DOHH2 (cell line): ENCODE measurements around the gene GFRA1.

Experiments used
- H3F3A ChIP-seq: fragments of 200-600 bp; sonication (generic), shearing (Covaris generic); 2 replicates; pipeline ENCODE4 v1.6.0; 2016; ENCODE audit warnings: antibody characterized with exemption, mild to moderate bottlenecking; ENCODE audit not compliant: control insufficient read depth, insufficient read depth
- H3K27ac ChIP-seq: fragments of 200-600 bp; sonication (generic); 2 replicates; pipeline ENCODE4 v1.5.1; 2014; ENCODE audit warnings: low read depth, mild to moderate bottlenecking, low read length, moderate library complexity
- H3K27me3 ChIP-seq: fragments of 200-600 bp; sonication (generic); 2 replicates; pipeline ENCODE4 v1.6.1; 2014; ENCODE audit warnings: mild to moderate bottlenecking, low read length, mixed read lengths; ENCODE audit not compliant: control insufficient read depth
- H3K36me3 ChIP-seq: fragments of 200-600 bp; sonication (generic); 2 replicates; pipeline ENCODE4 v1.6.1; 2014; ENCODE audit warnings: mild to moderate bottlenecking, low read length, moderate library complexity, mixed read lengths; ENCODE audit not compliant: control insufficient read depth
- H3K4me1 ChIP-seq: fragments of 200-600 bp; sonication (generic); 2 replicates; pipeline ENCODE4 v1.6.1; 2014; ENCODE audit warnings: mild to moderate bottlenecking, low read length, mixed read lengths; ENCODE audit not compliant: control insufficient read depth
- H3K4me2 ChIP-seq: fragments of 200-600 bp; sonication (generic); 2 replicates; pipeline ENCODE4 v1.6.0; 2014; ENCODE audit warnings: mild to moderate bottlenecking, low read length, moderate library complexity
- H3K4me3 ChIP-seq: fragments of 200-600 bp; sonication (generic); 2 replicates; pipeline ENCODE4 v1.5.1; 2014; ENCODE audit warnings: mild to moderate bottlenecking, low read length, mixed read lengths
- H3K79me2 ChIP-seq: fragments of 200-600 bp; sonication (generic); 2 replicates; pipeline ENCODE4 v1.6.1; 2014; ENCODE audit warnings: mild to moderate bottlenecking, low read length, mixed read lengths; ENCODE audit not compliant: control insufficient read depth
- H3K9me2 ChIP-seq: fragments of 200-600 bp; sonication (generic); replicated peaks from 2 replicates; pipeline ENCODE4 v1.6.1; 2014; ENCODE audit warnings: mild to moderate bottlenecking, low read length, mixed read lengths; ENCODE audit not compliant: control insufficient read depth
- H3K9me3 ChIP-seq: fragments of 200-600 bp; sonication (generic); 2 replicates; pipeline ENCODE4 v1.6.1; 2014; ENCODE audit warnings: antibody characterized with exemption, low read length, mixed read lengths; ENCODE audit not compliant: control insufficient read depth, insufficient read depth
- H4K20me1 ChIP-seq: fragments of 200-600 bp; sonication (generic); 2 replicates; pipeline ENCODE4 v1.6.0; 2014; ENCODE audit warnings: low read depth, mild to moderate bottlenecking, antibody characterized with exemption, low read length, moderate library complexity; ENCODE audit not compliant: control insufficient read depth, insufficient read depth
- EZH2phosphoT487 ChIP-seq: fragments of 200-600 bp; sonication (generic); IDR thresholded peaks from 2 replicates; pipeline ENCODE4 v1.6.1; 2017; ENCODE audit warnings: borderline replicate concordance, mild to moderate bottlenecking, antibody characterized with exemption, low read length, moderate library complexity, mixed read lengths
- TF ChIP-seq, protein P1 (sequence below): fragments of 200-600 bp; sonication (generic); IDR thresholded peaks from one replicate; pipeline ENCODE4 v1.5.1; 2014; ENCODE audit warnings: antibody characterized with exemption, mild to moderate bottlenecking, low read depth, low read length; ENCODE audit not compliant: poor library complexity, severe bottlenecking

GFRA1 gene

DNA sequence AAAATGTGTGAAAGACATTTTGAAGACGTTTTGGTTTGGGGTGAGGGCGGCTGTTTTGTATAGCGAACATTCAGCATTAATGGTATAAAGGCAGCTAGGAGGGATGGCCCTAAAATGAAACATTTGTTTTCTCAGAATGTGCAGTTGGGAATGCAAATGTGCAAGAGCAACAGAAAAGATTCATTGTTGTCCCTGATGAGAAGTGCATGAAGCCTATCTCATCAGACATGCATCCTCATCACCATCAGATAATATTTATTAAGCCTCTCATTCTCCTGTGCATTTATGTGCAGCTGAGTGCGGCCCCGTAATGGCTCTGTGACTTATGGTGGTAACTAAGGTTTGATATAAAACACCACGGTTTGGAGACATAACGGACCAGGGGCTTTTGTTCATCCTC lies 199.5 kb downstream of the GFRA1 start:
- Histone ChIP-seq H3K4me1 (no peaks in the 10 kb centered on the region), H4K20me1 (no peaks in the 10 kb centered on the region), H3K79me2 (no peaks in the 10 kb centered on the region), H3K9me2 (no peaks in the 10 kb centered on the region), H3K9me3 (no peaks in the 10 kb centered on the region), H3K4me2 (no peak overlapping the region), H3K4me3 (no peak overlapping the region), H3F3A (no peaks in the 10 kb centered on the region), H3K27ac (no peak overlapping the region), H3K36me3 (no peaks in the 10 kb centered on the region), H3K27me3 (no peaks in the 10 kb centered on the region)
- TF ChIP-seq, protein P1, sequence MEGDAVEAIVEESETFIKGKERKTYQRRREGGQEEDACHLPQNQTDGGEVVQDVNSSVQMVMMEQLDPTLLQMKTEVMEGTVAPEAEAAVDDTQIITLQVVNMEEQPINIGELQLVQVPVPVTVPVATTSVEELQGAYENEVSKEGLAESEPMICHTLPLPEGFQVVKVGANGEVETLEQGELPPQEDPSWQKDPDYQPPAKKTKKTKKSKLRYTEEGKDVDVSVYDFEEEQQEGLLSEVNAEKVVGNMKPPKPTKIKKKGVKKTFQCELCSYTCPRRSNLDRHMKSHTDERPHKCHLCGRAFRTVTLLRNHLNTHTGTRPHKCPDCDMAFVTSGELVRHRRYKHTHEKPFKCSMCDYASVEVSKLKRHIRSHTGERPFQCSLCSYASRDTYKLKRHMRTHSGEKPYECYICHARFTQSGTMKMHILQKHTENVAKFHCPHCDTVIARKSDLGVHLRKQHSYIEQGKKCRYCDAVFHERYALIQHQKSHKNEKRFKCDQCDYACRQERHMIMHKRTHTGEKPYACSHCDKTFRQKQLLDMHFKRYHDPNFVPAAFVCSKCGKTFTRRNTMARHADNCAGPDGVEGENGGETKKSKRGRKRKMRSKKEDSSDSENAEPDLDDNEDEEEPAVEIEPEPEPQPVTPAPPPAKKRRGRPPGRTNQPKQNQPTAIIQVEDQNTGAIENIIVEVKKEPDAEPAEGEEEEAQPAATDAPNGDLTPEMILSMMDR: no peak
- TF ChIP-seq EZH2phosphoT487: no peak

DNA sequence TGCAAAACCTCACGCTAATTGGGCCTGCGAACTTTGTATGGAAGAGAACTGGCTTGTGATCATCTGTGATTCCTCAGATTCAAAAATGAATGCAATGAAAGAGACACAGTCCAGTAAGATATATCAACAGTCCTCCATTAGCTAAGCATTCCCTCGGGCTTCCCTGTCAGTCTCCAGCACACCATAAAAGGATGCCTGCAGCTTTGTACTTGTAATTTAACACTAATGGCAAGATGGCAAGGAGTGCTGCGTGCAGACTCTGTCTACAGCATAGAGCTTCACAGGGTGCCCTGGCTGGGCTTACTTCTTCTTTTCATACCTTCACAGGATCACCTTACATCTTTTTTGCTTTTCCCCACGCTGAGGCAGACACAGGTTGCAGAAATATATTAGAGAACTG lies 200.0 kb downstream of the GFRA1 start:
- Histone ChIP-seq H3K9me2 (no peaks in the 10 kb centered on the region), H3K36me3 (no peaks in the 10 kb centered on the region), H3K4me1 (no peaks in the 10 kb centered on the region), H3F3A (no peaks in the 10 kb centered on the region), H3K27me3 (no peaks in the 10 kb centered on the region), H3K79me2 (no peaks in the 10 kb centered on the region), H3K4me3 (no peak overlapping the region), H4K20me1 (no peaks in the 10 kb centered on the region), H3K27ac (no peak overlapping the region), H3K4me2 (no peak overlapping the region), H3K9me3 (no peaks in the 10 kb centered on the region)
- no peak for TF ChIP-seq EZH2phosphoT487
- TF ChIP-seq, protein P1: no peak

DNA sequence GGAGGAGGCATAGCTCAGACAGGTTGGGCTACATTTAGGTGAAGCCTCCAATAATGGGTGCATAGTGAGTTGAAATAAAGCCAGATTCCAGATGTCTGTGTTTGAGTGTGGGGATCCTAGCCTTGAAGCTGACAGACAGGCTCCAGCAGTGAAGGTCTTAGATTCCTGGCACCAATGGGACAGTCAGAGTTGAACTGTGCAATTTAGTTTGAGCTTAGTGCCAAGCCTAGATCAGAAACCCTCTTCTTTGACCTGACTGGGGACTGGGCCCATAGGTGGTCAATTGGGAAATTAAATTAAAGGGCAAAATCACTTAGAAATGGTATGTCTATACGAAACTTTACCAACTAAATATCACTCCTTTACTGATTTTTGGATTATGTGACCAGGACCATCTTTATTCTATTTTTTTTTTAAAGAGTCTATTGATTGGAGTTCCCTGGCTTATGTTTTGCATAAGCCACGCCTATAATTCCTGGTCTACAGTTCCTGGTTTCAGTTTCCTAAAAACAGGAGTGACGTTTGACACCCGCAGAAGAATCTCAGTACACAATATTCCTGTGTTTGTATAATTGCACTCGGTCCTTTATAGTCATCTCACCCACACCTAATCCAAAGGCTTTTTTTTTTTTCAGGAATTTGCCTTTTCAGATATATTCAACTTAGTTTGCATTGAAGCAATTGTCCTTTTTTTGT lies 201.4 kb downstream of the GFRA1 start:
- Histone ChIP-seq H4K20me1 (no peaks in the 10 kb centered on the region), H3K27ac (no peak overlapping the region), H3F3A (no peaks in the 10 kb centered on the region), H3K9me3 (no peaks in the 10 kb centered on the region), H3K4me1 (no peaks in the 10 kb centered on the region), H3K9me2 (no peaks in the 10 kb centered on the region), H3K36me3 (no peaks in the 10 kb centered on the region), H3K4me3 (no peak overlapping the region), H3K79me2 (no peaks in the 10 kb centered on the region), H3K27me3 (no peaks in the 10 kb centered on the region), H3K4me2 (no peak overlapping the region)
- TF ChIP-seq, protein P1: no peak
- TF ChIP-seq EZH2phosphoT487: no peak
